K562 (cell line): ENCODE results near the gene LCNL1. TPM values are rescaled to one million over a fixed set of nuclear protein-coding genes. Genes with fewer than 3 reads are reported as not detected.

Source experiments
- ATAC-seq: fragments of 200-7000 bp; cut with Tn5 transposase; 3 replicates; pipeline ENCODE4 v1.9.1; 2020; ENCODE audit warnings: moderate library complexity
- BruUV-seq: library from RNA; stranded (reverse); fragments of 400-500 nt; replicated peaks from 2 replicates; lab custom pipeline; 2021; lab: Mats Ljungman, UMichigan
- CTCF ChIA-PET: fragments of 300-600 bp; formaldehyde crosslinking; extraction: SDS; loops from one replicate; lab custom pipeline; 2021; ENCODE audit warnings: low intra/inter-chr PET ratio; lab: Yijun Ruan, JAX
- POLR2A ChIA-PET: fragments of 300-600, 350-650 bp; sonication (Branson Sonifier 250); formaldehyde crosslinking; extraction: SDS; loops from one replicate; lab custom pipeline; 2021; ENCODE audit warnings: antibody characterized with exemption, inconsistent platforms; lab: Yijun Ruan, JAX
- DNase-seq, 4 experiments: peaks; one replicate each; pipeline versions ENCODE4 v3.0.0 to v3.0.0-alpha.2; 2011 to 2018; ENCODE audit warnings: low spot score in 3 of 4, mixed read lengths in 3 of 4; ENCODE audit errors: extremely low read depth in 1 of 4
- FAIRE-seq: peaks from 2 replicates; lab custom pipeline; 2011; peaks lifted over from hg19 to GRCh38; lab: Jason Lieb, UNC
- H2AFZ ChIP-seq: 2 replicates; pipeline ENCODE4 v1.6.0; 2011; ENCODE audit warnings: low read depth, low read length, control low read depth, inconsistent platforms
- H3K27ac ChIP-seq: fragments of 200-600 bp; 3 replicates; pipeline ENCODE4 v1.8.0; 2011; ENCODE audit warnings: low read depth, mild to moderate bottlenecking, control low read depth, inconsistent platforms, low read length, moderate library complexity, mixed read lengths; ENCODE audit errors: extremely low read depth
- H3K27me3 ChIP-seq, 2 experiments: fragments of 300-600 bp in 1 of 2; 2 replicates in 1 of 2; 3 replicates in 1 of 2; pipeline versions ENCODE4 v1.6.0 to v1.8.0; 2011; ENCODE audit warnings: inconsistent platforms in 2 of 2, low read length in 2 of 2, mild to moderate bottlenecking in 1 of 2, mixed read lengths in 1 of 2, moderate library complexity in 1 of 2; ENCODE audit not compliant: control insufficient read depth in 2 of 2, insufficient read depth in 2 of 2
- H3K36me3 ChIP-seq: fragments of 300-600 bp; 3 replicates; pipeline ENCODE4 v1.8.0; 2011; ENCODE audit warnings: mild to moderate bottlenecking, low read length, inconsistent platforms; ENCODE audit not compliant: control insufficient read depth, insufficient read depth
- H3K4me1 ChIP-seq, 2 experiments: fragments of 200-600 bp in 1 of 2; replicated peaks in 1 of 2; 2 replicates in 1 of 2; 3 replicates in 1 of 2; pipeline versions ENCODE4 v1.5.1 to v1.8.0; 2011; ENCODE audit warnings: inconsistent platforms in 2 of 2, low read length in 2 of 2, mild to moderate bottlenecking in 1 of 2, mixed read lengths in 1 of 2, moderate library complexity in 1 of 2; ENCODE audit not compliant: control insufficient read depth in 2 of 2, insufficient read depth in 2 of 2
- H3K4me2 ChIP-seq: 2 replicates; pipeline ENCODE4 v1.6.1; 2011; ENCODE audit warnings: low read length, control low read depth, inconsistent platforms, mixed read lengths; ENCODE audit not compliant: insufficient read depth
- H3K4me3 ChIP-seq: fragments of 200-600 bp; sonication (generic), shearing (Covaris generic); 2 replicates; pipeline ENCODE4 v1.5.1; 2016; ENCODE audit warnings: control low read depth, inconsistent platforms
- H3K79me2 ChIP-seq: fragments of 200-600 bp; 3 replicates; pipeline ENCODE4 v1.8.0; 2011; ENCODE audit warnings: low read length, inconsistent platforms; ENCODE audit not compliant: control insufficient read depth, insufficient read depth
- H3K9ac ChIP-seq, 2 experiments: 2 replicates each; pipeline versions ENCODE4 v1.6.0 to v1.6.1; 2011; ENCODE audit warnings: low read depth in 2 of 2, low read length in 2 of 2, control low read depth in 1 of 2, inconsistent platforms in 1 of 2, mild to moderate bottlenecking in 1 of 2, mixed read lengths in 1 of 2; ENCODE audit not compliant: insufficient read depth in 1 of 2
- H3K9me1 ChIP-seq: one replicate; pipeline ENCODE4 v1.6.0; 2011; ENCODE audit warnings: inconsistent platforms, mild to moderate bottlenecking, low read length, moderate library complexity; ENCODE audit not compliant: control insufficient read depth, insufficient read depth
- H3K9me3 ChIP-seq: replicated peaks from 2 replicates; pipeline ENCODE4 v1.5.1; 2011; ENCODE audit warnings: low read depth, low read length, inconsistent platforms; ENCODE audit not compliant: control insufficient read depth, insufficient read depth
- H4K20me1 ChIP-seq: replicated peaks from 2 replicates; pipeline ENCODE4 v1.6.1; 2011; ENCODE audit warnings: low read length, inconsistent platforms, mixed read lengths; ENCODE audit not compliant: control insufficient read depth, insufficient read depth
- ATF3 ChIP-seq, 2 experiments: fragments of 450-650 bp in 1 of 2; sonication (generic) in 1 of 2; formaldehyde crosslinking in 1 of 2; IDR thresholded peaks in 1 of 2; conservative IDR thresholded peaks in 1 of 2; 2 replicates each; pipeline versions ENCODE4 v1.6.1 to v1.8.1; 2016 to 2023; ENCODE audit warnings: mild to moderate bottlenecking in 2 of 2, moderate library complexity in 2 of 2, inconsistent platforms in 1 of 2, missing genetic modification reagents in 1 of 2
- ESRRB ChIP-seq: fragments of 250-450 bp; sonication (Bioruptor Pico); IDR thresholded peaks from 2 replicates; pipeline ENCODE4 v1.5.0; 2020; ENCODE audit warnings: mild to moderate bottlenecking, moderate library complexity, borderline replicate concordance
- MCM7 ChIP-seq, 2 experiments: fragments of 450-650 bp; IDR thresholded peaks; 2 replicates each; pipeline ENCODE4 v1.6.1; 2016 to 2018
- POLR3A ChIP-seq: IDR thresholded peaks from 2 replicates; pipeline ENCODE4 v1.6.1; 2011; ENCODE audit warnings: borderline replicate concordance, mild to moderate bottlenecking, moderate library complexity; ENCODE audit not compliant: insufficient read length, insufficient read depth; ENCODE audit errors: extremely low read depth
- POLR3G ChIP-seq: IDR thresholded peaks from 2 replicates; pipeline ENCODE4 v1.6.1; 2011; ENCODE audit not compliant: insufficient read length, insufficient replicate concordance; ENCODE audit errors: extremely low read depth
- RBM22 ChIP-seq: fragments of 200-400 bp; formaldehyde crosslinking; IDR thresholded peaks from 2 replicates; pipeline ENCODE4 v1.6.1; 2018; ENCODE audit warnings: low read length, low read depth; ENCODE audit not compliant: poor library complexity, severe bottlenecking
- RUNX1 ChIP-seq: sonication (generic); IDR thresholded peaks from 2 replicates; pipeline ENCODE4 v1.6.1; 2016; ENCODE audit warnings: antibody characterized with exemption, low read depth
- XRCC3 ChIP-seq: fragments of 450-650 bp; IDR thresholded peaks from 2 replicates; pipeline ENCODE4 v1.6.1; 2017; ENCODE audit warnings: mild to moderate bottlenecking, moderate library complexity
- ZBTB43 ChIP-seq: sonication (generic); formaldehyde crosslinking; IDR thresholded peaks from 2 replicates; pipeline ENCODE4 v1.8.0; 2023; ENCODE audit warnings: mild to moderate bottlenecking, missing genetic modification reagents
- ZFPM2 ChIP-seq: fragments of 250-450 bp; sonication (Bioruptor Pico); IDR thresholded peaks from 2 replicates; pipeline ENCODE4 v1.5.1; 2022; ENCODE audit warnings: mild to moderate bottlenecking
- ZNF232 ChIP-seq: sonication (generic); formaldehyde crosslinking; IDR thresholded peaks from 2 replicates; pipeline ENCODE4 v1.8.0; 2022; ENCODE audit warnings: mild to moderate bottlenecking, missing genetic modification reagents
- ZNF41 ChIP-seq: fragments of 250-450 bp; sonication (Bioruptor Pico); conservative IDR thresholded peaks from 2 replicates; pipeline ENCODE4 v1.4.0; 2020; ENCODE audit warnings: mild to moderate bottlenecking
- ZNF695 ChIP-seq: fragments of 450-650 bp; formaldehyde crosslinking; IDR thresholded peaks from 2 replicates; pipeline ENCODE4 v1.4.0; 2020; ENCODE audit warnings: mild to moderate bottlenecking, moderate library complexity
- WGBS: fragments of 100-300 bp; shearing (Covaris generic); methylation state at CpG from one replicate; pipeline ENCODE4 v1.1.6; 2016; ENCODE audit warnings: low coverage, mixed read lengths; ENCODE audit not compliant: insufficient coverage; ENCODE audit errors: missing lambda C conversion rate; 5-methylcytosine and 5-hydroxymethylcytosine counted together
- in situ Hi-C: fragments of 300-500 bp; cut with MboI; formaldehyde crosslinking; loops from 4 replicates; pipeline ENCODE4 v1.15.0; 2018; ENCODE audit warnings: inconsistent platforms, mixed read lengths
- intact Hi-C: fragments of 100-400 bp; cut with micrococcal nuclease; formaldehyde crosslinking; loops from 2 replicates; pipeline ENCODE4 v1.14.2; 2022
- polyA plus RNA-seq, 8 experiments: library from polyadenylated mRNA; depleted of rRNA in 4 of 8; stranded (reverse) in 5 of 8; unstranded in 3 of 8; fragments of >200 nt; fragmentation: Nextera tagmentation in 2 of 8; fragmentation: Illumina TruSeq in 1 of 8; extraction: Ambion mirVana in 2 of 8; extraction: Trizol in 1 of 8; gene quantifications; 2 replicates each; pipeline versions ENCODE4 v1.2.1 to v1.2.3, GENCODE V29; 2011 to 2014; ENCODE audit warnings: inconsistent platforms in 1 of 8, missing spikeins in 1 of 8
- total RNA-seq, 7 experiments: library from RNA; depleted of rRNA in 6 of 7; stranded (reverse); fragments of >200 nt in 6 of 7; fragmentation: Illumina TruSeq in 2 of 7; extraction: Trizol in 2 of 7; gene quantifications; 2 replicates each; pipeline versions ENCODE4 v1.2.1 to v1.2.3, GENCODE V29; 2011 to 2021; ENCODE audit warnings: low replicate concordance in 1 of 7

LCNL1 gene
- total and polyA plus RNA-seq, 9 of the 15 experiments (the other 6 are each of a cell fraction or from before 2014, with no cell fraction given), result 0.04 to 0.16 (median 0.04) TPM; not detected in 4

- no peak overlapping the region for H2AFZ ChIP-seq
- intact Hi-C loops (loop anchor here (5.0 kb wide), 1 partner anchor 47 kb away; the partner anchor contains the start of gene C8G), in situ Hi-C loops (no loop called here)
- H3K27ac ChIP-seq, result no peak overlapping the region
- H3K9me1 ChIP-seq, result no peaks in the 10 kb centered on the region
- no peaks in the 10 kb centered on the region for H3K27me3 ChIP-seq
- CTCF ChIA-PET, result no interaction called here
- ATAC-seq, result no peak
- POLR2A ChIA-PET, result no interaction called here
- no peak for DNase-seq
- TF ChIP-seq ATF3 (IDR thresholded peaks at IDR 0.05) (peak; percentile 9; the same call in 1 of the 2 replicates), ATF3 (CRISPR knock-in tag; conservative IDR thresholded peaks at IDR 0.05) (no peak), ESRRB (CRISPR knock-in tag) (no peak)
- peaks cover 22% of the 10 kb centered on the region; the same call in 1 of the 3 replicates for H3K36me3 ChIP-seq
- H3K4me2 ChIP-seq, result no peak overlapping the region
- peaks cover 18% of the 10 kb centered on the region for H3K79me2 ChIP-seq
- no peak for FAIRE-seq
- peaks cover 6% of the 10 kb centered on the region for H3K9me3 ChIP-seq
- no peak overlapping the region for H3K4me3 ChIP-seq
- H3K9ac ChIP-seq, result no peak overlapping the region; a peak in 1 of 4 replicates
- H4K20me1 ChIP-seq, result no peaks in the 10 kb centered on the region
- over 99% methylated on average over 33 of the region's 54 CpGs for WGBS
- no TSS peak for BruUV-seq
- H3K4me1 ChIP-seq, result peaks cover 30 to 75% of the 10 kb centered on the region in 2 experiments
Measured at GRCh38 chr9:136994180-136994887, 11.5 kb downstream of the LCNL1 start.

- H3K27ac ChIP-seq, result no peak overlapping the region
- no peaks in the 10 kb centered on the region for H4K20me1 ChIP-seq
- H3K79me2 ChIP-seq, result peaks cover 18% of the 10 kb centered on the region
- ChIA-PET POLR2A (no interaction called here), CTCF (no interaction called here)
- 97% methylated on average over 9 of the region's 40 CpGs for WGBS
- FAIRE-seq (no peak), ATAC-seq (no peak), DNase-seq (no peak)
- H3K9me1 ChIP-seq, result no peaks in the 10 kb centered on the region
- H2AFZ ChIP-seq, result no peak overlapping the region
- BruUV-seq, result no TSS peak
- intact Hi-C loops (loop anchor here (5.0 kb wide), 1 partner anchor 48 kb away; the partner anchor contains the start of gene C8G), in situ Hi-C loops (no loop called here)
- no peaks in the 10 kb centered on the region for H3K27me3 ChIP-seq
- H3K9ac ChIP-seq, result no peak overlapping the region
- no peak overlapping the region for H3K4me2 ChIP-seq
- peaks cover 22% of the 10 kb centered on the region; the same call in 1 of the 3 replicates for H3K36me3 ChIP-seq
- H3K4me1 ChIP-seq, result peaks cover 30 to 75% of the 10 kb centered on the region in 2 experiments
- H3K9me3 ChIP-seq, result peaks cover 6% of the 10 kb centered on the region
- no peak overlapping the region for H3K4me3 ChIP-seq
- TF ChIP-seq ZNF41 (no peak), XRCC3 (no peak), ZBTB43 (CRISPR knock-in tag) (no peak), POLR3G (no peak), RUNX1 (no peak), RBM22 (peak; percentile 41), MCM7 (IDR thresholded peaks at IDR 0.05) (no peak), ZFPM2 (CRISPR knock-in tag) (no peak), ZNF695 (no peak), POLR3A (no peak), ZNF232 (CRISPR knock-in tag) (no peak)
Measured at GRCh38 chr9:136994888-136995230, 12.1 kb downstream of the LCNL1 start.
